H1 (cell line): ENCODE results near the gene DHCR7. TPM values are rescaled to one million over a fixed set of nuclear protein-coding genes. Genes with fewer than 3 reads are reported as not detected.

ENCODE experiments used
- CTCF ChIA-PET: fragments of 300-600 bp; sonication (Branson Sonifier 250); formaldehyde crosslinking; loops from one replicate; lab custom pipeline; 2021; ENCODE audit not compliant: partially characterized antibody; lab: Charles Lee
- POLR2A ChIA-PET: fragments of 300-600 bp; sonication (Branson Sonifier 250); formaldehyde crosslinking; loops from one replicate; lab custom pipeline; 2021; ENCODE audit warnings: inconsistent platforms; ENCODE audit not compliant: partially characterized antibody; lab: Charles Lee
- DNase-seq, 2 experiments: peaks; one replicate each; pipeline versions ENCODE4 v3.0.0 to v3.0.0-alpha.2; 2010 to 2022; ENCODE audit warnings: low spot score in 2 of 2, low read depth in 1 of 2, mixed read lengths in 1 of 2
- FAIRE-seq: peaks from 2 replicates; lab custom pipeline; 2011; peaks lifted over from hg19 to GRCh38; lab: Jason Lieb, UNC
- H2AFZ ChIP-seq: 2 replicates; pipeline ENCODE4 v1.8.1; 2012; ENCODE audit warnings: low read length, inconsistent platforms
- H2AK5ac ChIP-seq: 2 replicates; pipeline ENCODE4 v1.6.1; 2013; ENCODE audit warnings: low read depth, low read length
- H2BK120ac ChIP-seq: replicated peaks from 2 replicates; pipeline ENCODE3; 2013; ENCODE audit warnings: low read depth, low read length, inconsistent platforms
- H2BK12ac ChIP-seq: 2 replicates; pipeline ENCODE4 v1.6.1; 2013; ENCODE audit warnings: low read depth, low read length
- H2BK15ac ChIP-seq: 2 replicates; pipeline ENCODE4 v1.6.1; 2013; ENCODE audit warnings: low read length
- H2BK20ac ChIP-seq: 2 replicates; pipeline ENCODE4 v1.6.1; 2013; ENCODE audit warnings: low read length
- H2BK5ac ChIP-seq: 2 replicates; pipeline ENCODE4 v1.6.1; 2013; ENCODE audit warnings: low read depth, low read length
- H3K14ac ChIP-seq: 2 replicates; pipeline ENCODE4 v1.6.1; 2013; ENCODE audit warnings: inconsistent platforms; ENCODE audit not compliant: insufficient read length
- H3K18ac ChIP-seq: 2 replicates; pipeline ENCODE4 v1.6.1; 2013; ENCODE audit warnings: low read length; ENCODE audit errors: extremely low read depth
- H3K23ac ChIP-seq: 2 replicates; pipeline ENCODE4 v1.6.1; 2013; ENCODE audit warnings: inconsistent platforms; ENCODE audit not compliant: insufficient read length
- H3K23me2 ChIP-seq: 2 replicates; pipeline ENCODE4 v1.6.1; 2013; ENCODE audit warnings: low read depth, low read length
- H3K27ac ChIP-seq: 2 replicates; pipeline ENCODE4 v1.6.1; 2011; ENCODE audit warnings: low read depth, low read length, inconsistent platforms
- H3K27me3 ChIP-seq, 4 experiments: replicated peaks in 1 of 4; 1 replicate in 1 of 4; 2 replicates in 3 of 4; pipeline versions ENCODE4 v1.6.1 to v1.8.1; 2011 to 2013; ENCODE audit warnings: low read length in 3 of 4, mild to moderate bottlenecking in 3 of 4, inconsistent platforms in 2 of 4, mixed read lengths in 2 of 4, moderate library complexity in 1 of 4; ENCODE audit not compliant: control insufficient read depth in 3 of 4, insufficient read depth in 3 of 4; ENCODE audit errors: extremely low read depth in 1 of 4
- H3K36me3 ChIP-seq, 4 experiments: 2 replicates each; pipeline versions ENCODE4 v1.6.1 to v1.8.1; 2011 to 2013; ENCODE audit warnings: mild to moderate bottlenecking in 4 of 4, low read length in 3 of 4, moderate library complexity in 2 of 4, control low read depth in 1 of 4, inconsistent platforms in 1 of 4; ENCODE audit not compliant: insufficient read depth in 4 of 4, control insufficient read depth in 2 of 4
- H3K4ac ChIP-seq: replicated peaks from 2 replicates; pipeline ENCODE3; 2013; ENCODE audit warnings: low read length, low read depth, mixed read lengths, inconsistent platforms; ENCODE audit not compliant: insufficient read length
- H3K4me1 ChIP-seq, 4 experiments: replicated peaks in 1 of 4; 1 replicate in 1 of 4; 2 replicates in 3 of 4; pipeline versions ENCODE4 v1.6.1 to v1.8.1; 2011 to 2013; ENCODE audit warnings: low read length in 3 of 4, inconsistent platforms in 2 of 4, mixed read lengths in 1 of 4; ENCODE audit not compliant: insufficient read depth in 4 of 4, control insufficient read depth in 3 of 4
- H3K4me2 ChIP-seq, 2 experiments: 2 replicates each; pipeline versions ENCODE4 v1.6.1 to v1.8.1; 2011 to 2013; ENCODE audit warnings: low read depth in 2 of 2, low read length in 2 of 2, control low read depth in 1 of 2, inconsistent platforms in 1 of 2, mild to moderate bottlenecking in 1 of 2; ENCODE audit not compliant: insufficient read depth in 1 of 2
- H3K4me3 ChIP-seq, 4 experiments: fragments of 200-600, 300-600 bp in 1 of 4; sonication (generic), shearing (Covaris generic), sonication (Bioruptor Twin) in 1 of 4; 2 replicates each; pipeline versions ENCODE4 v1.5.1 to v1.8.1; 2011 to 2016; ENCODE audit warnings: low read length in 4 of 4, low read depth in 3 of 4, control low read depth in 2 of 4, inconsistent platforms in 2 of 4, mild to moderate bottlenecking in 2 of 4, mixed read lengths in 1 of 4, moderate library complexity in 1 of 4; ENCODE audit not compliant: insufficient read depth in 2 of 4; ENCODE audit errors: extremely low read depth in 1 of 4
- H3K56ac ChIP-seq: replicated peaks from 2 replicates; pipeline ENCODE3; 2013; ENCODE audit warnings: low read depth, mild to moderate bottlenecking, mixed read lengths, low read length, inconsistent platforms; ENCODE audit not compliant: insufficient read length
- H3K79me1 ChIP-seq: 2 replicates; pipeline ENCODE4 v1.6.1; 2013; ENCODE audit warnings: low read depth, low read length, control low read depth
- H3K79me2 ChIP-seq, 2 experiments: 2 replicates each; pipeline versions ENCODE4 v1.6.1 to v1.8.1; 2012 to 2013; ENCODE audit warnings: low read length in 2 of 2, mild to moderate bottlenecking in 2 of 2, inconsistent platforms in 1 of 2; ENCODE audit not compliant: insufficient read depth in 2 of 2, control insufficient read depth in 1 of 2
- H3K9ac ChIP-seq, 4 experiments: replicated peaks in 1 of 4; 1 replicate in 1 of 4; 2 replicates in 3 of 4; pipeline versions ENCODE4 v1.6.1 to v1.8.1; 2011 to 2013; ENCODE audit warnings: low read depth in 3 of 4, low read length in 3 of 4, control low read depth in 2 of 4, mild to moderate bottlenecking in 2 of 4, moderate library complexity in 2 of 4, inconsistent platforms in 1 of 4; ENCODE audit errors: extremely low read depth in 1 of 4
- H3K9me3 ChIP-seq, 2 experiments: 2 replicates each; pipeline versions ENCODE4 v1.6.1 to v1.8.1; 2012 to 2013; ENCODE audit warnings: mild to moderate bottlenecking in 2 of 2, moderate library complexity in 2 of 2, control low read depth in 1 of 2, inconsistent platforms in 1 of 2, low read depth in 1 of 2, low read length in 1 of 2, mixed read lengths in 1 of 2; ENCODE audit not compliant: insufficient read depth in 2 of 2
- H4K20me1 ChIP-seq, 2 experiments: replicated peaks in 1 of 2; 2 replicates each; pipeline versions ENCODE3 to v1.8.1; 2011 to 2013; ENCODE audit warnings: inconsistent platforms in 2 of 2, low read length in 2 of 2, mild to moderate bottlenecking in 1 of 2; ENCODE audit not compliant: insufficient read depth in 2 of 2, control insufficient read depth in 1 of 2
- H4K5ac ChIP-seq: 2 replicates; pipeline ENCODE4 v1.6.1; 2013; ENCODE audit warnings: low read length, low read depth, mixed read lengths, inconsistent platforms; ENCODE audit not compliant: insufficient read length
- H4K8ac ChIP-seq: 2 replicates; pipeline ENCODE4 v1.8.0; 2013; ENCODE audit warnings: mild to moderate bottlenecking, moderate library complexity, low read length, inconsistent platforms; ENCODE audit not compliant: insufficient read depth; ENCODE audit errors: extremely low read depth
- H4K91ac ChIP-seq: replicated peaks from 2 replicates; pipeline ENCODE3; 2013; ENCODE audit warnings: low read length, mixed read lengths, inconsistent platforms; ENCODE audit not compliant: insufficient read length
- WGBS, 2 experiments: shearing (Covaris generic) in 1 of 2; methylation state at CpG; one replicate each; pipeline versions ENCODE4 v1.1.6 to v1.1.7; 2013 to 2015; ENCODE audit warnings: low lambda C conversion rate in 2 of 2, mixed read lengths in 2 of 2, inconsistent platforms in 1 of 2, low coverage in 1 of 2, missing lambda C conversion rate in 1 of 2; ENCODE audit not compliant: insufficient replicate concordance in 2 of 2, insufficient coverage in 1 of 2, insufficient read length in 1 of 2; ENCODE audit errors: extremely low coverage in 1 of 2, missing lambda C conversion rate in 1 of 2; 5-methylcytosine and 5-hydroxymethylcytosine counted together
- polyA plus RNA-seq, 7 experiments: library from polyadenylated mRNA; depleted of rRNA in 3 of 7; stranded (reverse) in 5 of 7; unstranded in 2 of 7; fragments of >200 nt in 5 of 7; fragments of 200-250 nt in 2 of 7; gene quantifications; 1 replicate in 5 of 7; 2 replicates in 1 of 7; 4 replicates in 1 of 7; pipeline versions ENCODE4 v1.2.1 to v1.2.3, GENCODE V29; 2011 to 2013; ENCODE audit warnings: missing spikeins in 2 of 7, mixed read lengths in 2 of 7
- total RNA-seq: library from RNA; stranded (reverse); fragmentation: NEBNext Ultra II Directional; extraction: Animal tissue kit (Norgen Biotek cat#: 25700); gene quantifications from 2 replicates; pipeline ENCODE4 v1.2.1, GENCODE V29; 2021

Gene DHCR7
- total and polyA plus RNA-seq, 2 of the 8 experiments (the other 6 are each of a cell fraction or from before 2014, with no cell fraction given): 144 to 157 TPM

DNA sequence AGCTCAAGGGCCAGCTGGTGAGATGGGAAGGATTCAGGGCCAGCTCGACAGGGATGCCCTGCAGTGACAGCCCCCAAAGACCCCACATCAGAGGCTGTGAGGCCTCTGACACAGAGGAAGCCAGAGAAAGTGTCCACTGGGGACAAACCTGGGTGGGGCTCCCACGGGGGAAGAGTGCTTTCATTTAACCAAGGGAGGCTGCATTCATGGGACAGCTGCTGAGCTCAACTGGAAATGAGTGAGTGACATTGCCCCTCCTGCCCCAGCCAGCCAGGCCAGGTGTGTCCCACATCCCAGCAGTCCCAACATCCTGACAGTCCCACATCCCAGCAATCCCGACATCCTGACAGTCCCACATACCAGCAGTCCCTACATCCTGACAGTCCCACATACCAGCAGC, 61.0 kb downstream of the DHCR7 start:
- no peak overlapping the region for H2BK5ac ChIP-seq
- no peak overlapping the region for H3K27ac ChIP-seq
- no peak overlapping the region for H3K4ac ChIP-seq
- no peak overlapping the region for H4K91ac ChIP-seq
- peaks cover 4% of the 10 kb centered on the region; the same call in 1 of the 2 replicates for H3K23me2 ChIP-seq
- no peak overlapping the region for H3K56ac ChIP-seq
- peaks cover 7 to 9% of the 10 kb centered on the region in 2 experiments for H3K9me3 ChIP-seq
- no peak overlapping the region for H2BK15ac ChIP-seq
- H4K8ac ChIP-seq: no peak overlapping the region
- no peak overlapping the region for H4K5ac ChIP-seq
- CTCF ChIA-PET: no interaction called here
- H3K9ac ChIP-seq: no peak overlapping the region; a peak in 1 of 7 replicates
- peaks cover 0 to 4% (median 1%) of the 10 kb centered on the region in 4 experiments; a peak in 2 of 7 replicates for H3K27me3 ChIP-seq
- no peak overlapping the region for H2AFZ ChIP-seq
- H3K4me3 ChIP-seq: no peak overlapping the region
- no peaks in the 10 kb centered on the region for H3K79me1 ChIP-seq
- DNase-seq (no peak), FAIRE-seq (no peak)
- POLR2A ChIA-PET: no interaction called here
- H3K4me1 ChIP-seq: no peaks in the 10 kb centered on the region
- 87% methylated on average over 3 of the region's 3 CpGs; no CpG with 5 or more reads in 1 of the 2 experiments for WGBS, 2 experiments
- no peaks in the 10 kb centered on the region; a peak in 1 of 8 replicates for H3K36me3 ChIP-seq
- no peaks in the 10 kb centered on the region for H3K79me2 ChIP-seq
- no peak overlapping the region for H3K4me2 ChIP-seq
- no peaks in the 10 kb centered on the region for H4K20me1 ChIP-seq
- H3K14ac ChIP-seq: no peak overlapping the region
- H3K23ac ChIP-seq: no peak overlapping the region
- H3K18ac ChIP-seq: no peak overlapping the region
- no peak overlapping the region for H2BK120ac ChIP-seq
- no peak overlapping the region for H2AK5ac ChIP-seq
- H2BK12ac ChIP-seq: no peak overlapping the region
- no peak overlapping the region for H2BK20ac ChIP-seq
